HL-60 (cell line): ENCODE measurements around the gene OSBPL10.

Experiments
- DNase-seq, 2 experiments: peaks; one replicate each; pipeline ENCODE4 v3.0.0-alpha.2; 2010 to 2020; ENCODE audit warnings: low read depth in 1 of 2, low spot score in 1 of 2
- H3K27ac ChIP-seq: fragments of 250-450 bp; sonication (Bioruptor Pico); replicated peaks from 2 replicates; pipeline ENCODE4 v1.5.1; 2020; ENCODE audit warnings: mild to moderate bottlenecking, moderate library complexity
- H3K27me3 ChIP-seq: fragments of 250-450 bp; sonication (Bioruptor Pico); 2 replicates; pipeline ENCODE4 v1.5.1; 2021; ENCODE audit warnings: mild to moderate bottlenecking, moderate library complexity; ENCODE audit not compliant: insufficient read depth, poor library complexity, severe bottlenecking
- H3K4me3 ChIP-seq: replicated peaks from 2 replicates; pipeline ENCODE4 v1.5.1; 2011; ENCODE audit warnings: mild to moderate bottlenecking, control low read depth, low read length; ENCODE audit not compliant: insufficient read depth
- GABPA ChIP-seq: IDR thresholded peaks from 2 replicates; pipeline ENCODE4 v1.6.1; 2012; ENCODE audit warnings: low read depth
- POLR2AphosphoS5 ChIP-seq: IDR thresholded peaks from 2 replicates; pipeline ENCODE4 v1.6.1; 2012; ENCODE audit warnings: low read depth
- SPI1 ChIP-seq: IDR thresholded peaks from 2 replicates; pipeline ENCODE4 v1.6.1; 2012; ENCODE audit warnings: low read depth, mild to moderate bottlenecking, borderline replicate concordance
- TF ChIP-seq, protein P1 (sequence below): IDR thresholded peaks from 2 replicates; pipeline ENCODE4 v1.6.1; 2012; ENCODE audit warnings: low read depth; ENCODE audit not compliant: insufficient replicate concordance
- TF ChIP-seq, protein P2 (sequence below): IDR thresholded peaks from one replicate; pipeline ENCODE4 v1.5.1; 2011; ENCODE audit warnings: low read length, control low read depth, inconsistent platforms; ENCODE audit not compliant: insufficient read depth

The OSBPL10 gene

GRCh38 chr3:31667582-31667981 is 313.5 kb downstream of the OSBPL10 start:
- H3K27me3 ChIP-seq = no peaks in the 10 kb centered on the region
- no peak for TF ChIP-seq POLR2AphosphoS5
- TF ChIP-seq, protein P1, sequence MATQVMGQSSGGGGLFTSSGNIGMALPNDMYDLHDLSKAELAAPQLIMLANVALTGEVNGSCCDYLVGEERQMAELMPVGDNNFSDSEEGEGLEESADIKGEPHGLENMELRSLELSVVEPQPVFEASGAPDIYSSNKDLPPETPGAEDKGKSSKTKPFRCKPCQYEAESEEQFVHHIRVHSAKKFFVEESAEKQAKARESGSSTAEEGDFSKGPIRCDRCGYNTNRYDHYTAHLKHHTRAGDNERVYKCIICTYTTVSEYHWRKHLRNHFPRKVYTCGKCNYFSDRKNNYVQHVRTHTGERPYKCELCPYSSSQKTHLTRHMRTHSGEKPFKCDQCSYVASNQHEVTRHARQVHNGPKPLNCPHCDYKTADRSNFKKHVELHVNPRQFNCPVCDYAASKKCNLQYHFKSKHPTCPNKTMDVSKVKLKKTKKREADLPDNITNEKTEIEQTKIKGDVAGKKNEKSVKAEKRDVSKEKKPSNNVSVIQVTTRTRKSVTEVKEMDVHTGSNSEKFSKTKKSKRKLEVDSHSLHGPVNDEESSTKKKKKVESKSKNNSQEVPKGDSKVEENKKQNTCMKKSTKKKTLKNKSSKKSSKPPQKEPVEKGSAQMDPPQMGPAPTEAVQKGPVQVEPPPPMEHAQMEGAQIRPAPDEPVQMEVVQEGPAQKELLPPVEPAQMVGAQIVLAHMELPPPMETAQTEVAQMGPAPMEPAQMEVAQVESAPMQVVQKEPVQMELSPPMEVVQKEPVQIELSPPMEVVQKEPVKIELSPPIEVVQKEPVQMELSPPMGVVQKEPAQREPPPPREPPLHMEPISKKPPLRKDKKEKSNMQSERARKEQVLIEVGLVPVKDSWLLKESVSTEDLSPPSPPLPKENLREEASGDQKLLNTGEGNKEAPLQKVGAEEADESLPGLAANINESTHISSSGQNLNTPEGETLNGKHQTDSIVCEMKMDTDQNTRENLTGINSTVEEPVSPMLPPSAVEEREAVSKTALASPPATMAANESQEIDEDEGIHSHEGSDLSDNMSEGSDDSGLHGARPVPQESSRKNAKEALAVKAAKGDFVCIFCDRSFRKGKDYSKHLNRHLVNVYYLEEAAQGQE = no peak
- H3K4me3 ChIP-seq = no peak overlapping the region
- H3K27ac ChIP-seq = no peak overlapping the region
- DNase-seq = no peak

GRCh38 chr3:31664031-31664430 is 317.0 kb downstream of the OSBPL10 start:
- no peak overlapping the region for H3K4me3 ChIP-seq
- no peak overlapping the region for H3K27ac ChIP-seq
- TF ChIP-seq GABPA (no peak), POLR2AphosphoS5 (no peak)
- DNase-seq = no peak
- no peaks in the 10 kb centered on the region for H3K27me3 ChIP-seq

DNA sequence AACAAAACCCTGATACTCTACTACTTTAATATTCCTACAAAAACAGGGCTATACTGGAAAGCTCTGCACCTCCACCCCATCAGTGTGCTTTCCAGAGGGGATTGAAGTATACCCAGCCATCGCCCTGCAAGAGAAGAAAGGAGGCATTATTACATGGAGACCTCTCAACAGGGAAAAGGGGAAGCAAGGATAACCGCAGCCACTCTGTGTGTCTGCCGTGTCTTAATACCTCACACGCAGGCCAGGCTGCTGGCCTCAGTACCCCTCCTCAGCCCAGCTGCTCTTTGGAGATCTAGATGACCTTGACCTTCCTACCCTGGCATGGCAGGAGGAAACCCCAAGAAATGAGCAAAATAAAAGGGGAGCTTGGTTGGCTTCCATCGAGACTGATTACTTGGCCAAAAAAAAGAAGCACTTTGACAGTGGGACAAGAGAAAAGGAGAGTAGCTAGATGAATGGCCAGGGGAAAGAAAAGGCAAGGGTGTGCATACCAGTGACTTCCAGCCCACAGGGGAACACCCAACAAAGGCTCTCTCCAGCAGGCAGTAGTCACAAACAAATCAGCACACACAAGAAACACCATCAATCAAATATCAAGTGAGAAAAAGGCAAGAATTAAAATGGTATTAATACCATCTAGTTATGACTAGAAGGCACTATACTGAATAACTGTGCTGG is 318.9 kb downstream of the OSBPL10 start:
- peak in 1 of 2 experiments; percentile 84 for DNase-seq
- TF ChIP-seq SPI1 (peak; percentile 37; the same call in 1 of the 2 replicates), POLR2AphosphoS5 (0 out of 2 replicates have a peak, but pooled peaks have one; percentile 22)
- TF ChIP-seq, protein P2, sequence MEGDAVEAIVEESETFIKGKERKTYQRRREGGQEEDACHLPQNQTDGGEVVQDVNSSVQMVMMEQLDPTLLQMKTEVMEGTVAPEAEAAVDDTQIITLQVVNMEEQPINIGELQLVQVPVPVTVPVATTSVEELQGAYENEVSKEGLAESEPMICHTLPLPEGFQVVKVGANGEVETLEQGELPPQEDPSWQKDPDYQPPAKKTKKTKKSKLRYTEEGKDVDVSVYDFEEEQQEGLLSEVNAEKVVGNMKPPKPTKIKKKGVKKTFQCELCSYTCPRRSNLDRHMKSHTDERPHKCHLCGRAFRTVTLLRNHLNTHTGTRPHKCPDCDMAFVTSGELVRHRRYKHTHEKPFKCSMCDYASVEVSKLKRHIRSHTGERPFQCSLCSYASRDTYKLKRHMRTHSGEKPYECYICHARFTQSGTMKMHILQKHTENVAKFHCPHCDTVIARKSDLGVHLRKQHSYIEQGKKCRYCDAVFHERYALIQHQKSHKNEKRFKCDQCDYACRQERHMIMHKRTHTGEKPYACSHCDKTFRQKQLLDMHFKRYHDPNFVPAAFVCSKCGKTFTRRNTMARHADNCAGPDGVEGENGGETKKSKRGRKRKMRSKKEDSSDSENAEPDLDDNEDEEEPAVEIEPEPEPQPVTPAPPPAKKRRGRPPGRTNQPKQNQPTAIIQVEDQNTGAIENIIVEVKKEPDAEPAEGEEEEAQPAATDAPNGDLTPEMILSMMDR = no peak
- peak overlapping the region; percentile 12 for H3K27ac ChIP-seq

DNA sequence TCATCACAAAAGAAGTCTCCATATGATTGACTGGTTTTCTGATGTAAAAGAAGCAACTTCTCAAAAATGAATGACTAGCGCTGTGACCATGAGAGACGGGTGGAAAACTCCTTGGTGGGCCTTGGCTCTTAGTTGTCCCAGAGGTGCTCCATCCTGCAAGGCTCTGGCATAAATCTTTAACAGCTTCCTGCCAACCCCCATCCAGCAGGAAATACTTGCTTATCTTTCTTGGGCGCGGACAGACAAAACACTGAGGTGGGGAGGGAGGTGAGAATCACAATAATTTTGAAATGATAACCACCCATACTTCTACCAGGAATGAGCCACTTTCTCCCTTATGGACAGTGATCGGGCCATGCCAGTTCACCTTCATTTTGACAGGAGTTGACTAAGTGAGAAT is 319.8 kb downstream of the OSBPL10 start:
- no peak for DNase-seq
- Histone ChIP-seq H3K27ac (no peak overlapping the region), H3K4me3 (no peak overlapping the region), H3K27me3 (no peaks in the 10 kb centered on the region)
- TF ChIP-seq, protein P2 = no peak

More for the DNA sequence above, 318.9 kb downstream of the OSBPL10 start:
- H3K27me3 ChIP-seq = no peaks in the 10 kb centered on the region
- H3K4me3 ChIP-seq = no peak overlapping the region

- peak in 1 of 2 experiments; percentile 11 for DNase-seq
- Histone ChIP-seq H3K4me3 (no peak overlapping the region), H3K27ac (no peak overlapping the region), H3K27me3 (no peaks in the 10 kb centered on the region)
- TF ChIP-seq, protein P1 = no peak
- TF ChIP-seq SPI1 = no peak
- no peak for TF ChIP-seq GABPA
- TF ChIP-seq, protein P2 = no peak
- TF ChIP-seq POLR2AphosphoS5 = no peak
Measured at GRCh38 chr3:31659246-31659645, 321.8 kb downstream of the OSBPL10 start.
